HepG2 (cell line): ENCODE measurements around the gene VAPB. TPM values are rescaled to one million over a fixed set of nuclear protein-coding genes. Genes with fewer than 3 reads are reported as not detected.

Source experiments
- KAT2B ChIP-seq: fragments of 150-350 bp; IDR thresholded peaks from 2 replicates; pipeline ENCODE4 v1.6.1; 2014; ENCODE audit warnings: low read depth, low read length, borderline replicate concordance
- MATR3 ChIP-seq: sonication (generic); formaldehyde crosslinking; IDR thresholded peaks from 2 replicates; pipeline ENCODE4 v1.4.0; 2020; ENCODE audit warnings: missing genetic modification reagents
- NCOA5 ChIP-seq: sonication (generic); formaldehyde crosslinking; IDR thresholded peaks from 2 replicates; pipeline ENCODE4 v1.4.0; 2020; ENCODE audit warnings: missing genetic modification reagents
- NFKB2 ChIP-seq: sonication (generic); formaldehyde crosslinking; IDR thresholded peaks from 2 replicates; pipeline ENCODE4 v1.4.0; 2020; ENCODE audit warnings: missing genetic modification reagents, borderline replicate concordance
- PITX1 ChIP-seq: sonication (generic); formaldehyde crosslinking; IDR thresholded peaks from 2 replicates; pipeline ENCODE4 v1.5.1; 2020; ENCODE audit warnings: mild to moderate bottlenecking, missing genetic modification reagents
- RARG ChIP-seq: sonication (generic); formaldehyde crosslinking; IDR thresholded peaks from 2 replicates; pipeline ENCODE4 v1.4.0; 2020; ENCODE audit warnings: low read depth, mild to moderate bottlenecking, missing genetic modification reagents
- ZBTB1 ChIP-seq: sonication (generic); formaldehyde crosslinking; IDR thresholded peaks from 2 replicates; pipeline ENCODE4 v1.4.0; 2020; ENCODE audit warnings: missing genetic modification reagents, borderline replicate concordance
- ZKSCAN8 ChIP-seq: IDR thresholded peaks from 2 replicates; pipeline ENCODE4 v1.6.1; 2016; ENCODE audit warnings: borderline replicate concordance, missing genetic modification reagents, missing compliant biosample characterization
- ZNF30 ChIP-seq: sonication (generic); formaldehyde crosslinking; IDR thresholded peaks from 2 replicates; pipeline ENCODE4 v1.5.0; 2020; ENCODE audit warnings: mild to moderate bottlenecking, missing genetic modification reagents
- ZSCAN21 ChIP-seq: sonication (generic); formaldehyde crosslinking; IDR thresholded peaks from 2 replicates; pipeline ENCODE4 v1.8.0; 2022; ENCODE audit warnings: mild to moderate bottlenecking, missing genetic modification reagents, moderate library complexity, borderline replicate concordance
- polyA plus RNA-seq, 8 experiments: library from polyadenylated mRNA; depleted of rRNA in 3 of 8; stranded (reverse) in 7 of 8; unstranded in 1 of 8; fragments of >200 nt; fragmentation: Illumina TruSeq in 4 of 8; extraction: Trizol in 4 of 8; gene quantifications; 2 replicates each; pipeline versions ENCODE4 v1.2.1 to v1.2.3, GENCODE V29; 2011 to 2016; ENCODE audit warnings: low read depth in 4 of 8, missing spikeins in 1 of 8, mixed read lengths in 1 of 8; ENCODE audit not compliant: insufficient read depth in 1 of 8
- total RNA-seq, 5 experiments: library from RNA; depleted of rRNA; stranded (reverse); fragments of >200 nt; fragmentation: Illumina TruSeq; extraction: Trizol; gene quantifications; 2 replicates each; pipeline ENCODE4 v1.2.3, GENCODE V29; 2016; ENCODE audit warnings: low read depth in 1 of 5
- TF ChIP-seq, protein P1 (sequence below), 2 experiments: sonication (generic) in 1 of 2; formaldehyde crosslinking in 1 of 2; IDR thresholded peaks; 2 replicates each; pipeline versions ENCODE4 v1.4.0 to v1.6.1; 2016 to 2020; ENCODE audit warnings: borderline replicate concordance in 1 of 2, low read depth in 1 of 2, mild to moderate bottlenecking in 1 of 2, missing genetic modification reagents in 1 of 2
- TF ChIP-seq, protein P2 (sequence below): sonication (generic); formaldehyde crosslinking; IDR thresholded peaks from 2 replicates; pipeline ENCODE4 v1.4.0; 2020; ENCODE audit warnings: mild to moderate bottlenecking, missing genetic modification reagents

Gene VAPB
- total and polyA plus RNA-seq, 2 of the 13 experiments (the other 11 are each of a cell fraction or from before 2014, with no cell fraction given): 18.6 to 48.5 TPM

DNA sequence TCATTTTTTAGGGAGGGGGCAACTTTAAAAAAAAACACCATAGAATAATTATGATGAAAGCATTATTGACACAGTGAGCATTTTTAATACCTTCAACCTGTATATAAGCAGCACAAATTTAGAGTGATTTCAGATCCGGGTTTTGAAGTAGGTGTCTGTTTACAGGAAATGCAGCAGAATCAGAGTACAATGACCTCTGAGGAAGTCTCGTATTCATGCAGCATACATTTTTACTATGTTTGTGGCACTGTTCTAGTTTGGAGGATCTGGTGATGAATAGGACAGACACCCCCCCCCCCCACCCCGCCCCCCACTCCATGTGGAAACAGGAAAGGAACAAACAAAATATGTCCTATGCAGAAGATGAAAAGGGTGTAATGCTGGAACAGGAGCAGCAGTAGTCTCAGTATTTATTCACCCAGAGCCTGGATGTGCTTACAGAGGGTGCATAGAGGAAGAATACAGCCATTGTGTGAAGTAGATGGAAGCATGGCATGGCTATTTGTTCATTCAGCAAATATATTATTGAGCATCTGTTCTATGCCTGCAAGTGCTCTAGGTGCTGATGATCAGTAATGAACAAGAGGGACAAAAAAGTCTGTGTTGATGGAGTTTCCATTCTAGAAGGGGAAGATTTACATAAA, 19.7 kb downstream of the VAPB start (continued):
- TF ChIP-seq, protein P1, sequence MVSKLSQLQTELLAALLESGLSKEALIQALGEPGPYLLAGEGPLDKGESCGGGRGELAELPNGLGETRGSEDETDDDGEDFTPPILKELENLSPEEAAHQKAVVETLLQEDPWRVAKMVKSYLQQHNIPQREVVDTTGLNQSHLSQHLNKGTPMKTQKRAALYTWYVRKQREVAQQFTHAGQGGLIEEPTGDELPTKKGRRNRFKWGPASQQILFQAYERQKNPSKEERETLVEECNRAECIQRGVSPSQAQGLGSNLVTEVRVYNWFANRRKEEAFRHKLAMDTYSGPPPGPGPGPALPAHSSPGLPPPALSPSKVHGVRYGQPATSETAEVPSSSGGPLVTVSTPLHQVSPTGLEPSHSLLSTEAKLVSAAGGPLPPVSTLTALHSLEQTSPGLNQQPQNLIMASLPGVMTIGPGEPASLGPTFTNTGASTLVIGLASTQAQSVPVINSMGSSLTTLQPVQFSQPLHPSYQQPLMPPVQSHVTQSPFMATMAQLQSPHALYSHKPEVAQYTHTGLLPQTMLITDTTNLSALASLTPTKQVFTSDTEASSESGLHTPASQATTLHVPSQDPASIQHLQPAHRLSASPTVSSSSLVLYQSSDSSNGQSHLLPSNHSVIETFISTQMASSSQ (IDR thresholded peaks at IDR 0.05; ENCODE audit: low read depth): no peak
- TF ChIP-seq, protein P1 (CRISPR knock-in tag; IDR thresholded peaks at IDR 0.05; ENCODE audit: borderline replicate concordance): peak; percentile 35; the same call in 1 of the 2 replicates
- TF ChIP-seq NCOA5 (CRISPR knock-in tag): no peak
- TF ChIP-seq, protein P2, sequence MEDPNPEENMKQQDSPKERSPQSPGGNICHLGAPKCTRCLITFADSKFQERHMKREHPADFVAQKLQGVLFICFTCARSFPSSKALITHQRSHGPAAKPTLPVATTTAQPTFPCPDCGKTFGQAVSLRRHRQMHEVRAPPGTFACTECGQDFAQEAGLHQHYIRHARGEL: no peak
- TF ChIP-seq MATR3 (CRISPR knock-in tag): no peak
- TF ChIP-seq RARG (CRISPR knock-in tag): no peak
- TF ChIP-seq ZBTB1: no peak
- TF ChIP-seq KAT2B: no peak
- no peak; the same call in 1 of the 2 replicates for TF ChIP-seq ZKSCAN8 (CRISPR knock-in tag)
- no peak for TF ChIP-seq PITX1 (CRISPR knock-in tag)
- no peak for TF ChIP-seq ZSCAN21 (CRISPR knock-in tag)
- TF ChIP-seq ZNF30 (CRISPR knock-in tag): no peak
- no peak for TF ChIP-seq NFKB2 (CRISPR knock-in tag)
